H1 (cell line): ENCODE data around the gene OSBPL3. TPM values are rescaled to one million over a fixed set of nuclear protein-coding genes. Genes with fewer than 3 reads are reported as not detected.

Source experiments
- CTCF ChIA-PET: fragments of 300-600 bp; sonication (Branson Sonifier 250); formaldehyde crosslinking; loops from one replicate; lab custom pipeline; 2021; ENCODE audit not compliant: partially characterized antibody; lab: Charles Lee
- POLR2A ChIA-PET: fragments of 300-600 bp; sonication (Branson Sonifier 250); formaldehyde crosslinking; loops from one replicate; lab custom pipeline; 2021; ENCODE audit warnings: inconsistent platforms; ENCODE audit not compliant: partially characterized antibody; lab: Charles Lee
- DNase-seq, 2 experiments: peaks; one replicate each; pipeline versions ENCODE4 v3.0.0 to v3.0.0-alpha.2; 2010 to 2022; ENCODE audit warnings: low spot score in 2 of 2, low read depth in 1 of 2, mixed read lengths in 1 of 2
- FAIRE-seq: peaks from 2 replicates; lab custom pipeline; 2011; peaks lifted over from hg19 to GRCh38; lab: Jason Lieb, UNC
- H2AFZ ChIP-seq: 2 replicates; pipeline ENCODE4 v1.8.1; 2012; ENCODE audit warnings: low read length, inconsistent platforms
- H2AK5ac ChIP-seq: 2 replicates; pipeline ENCODE4 v1.6.1; 2013; ENCODE audit warnings: low read depth, low read length
- H2BK120ac ChIP-seq: replicated peaks from 2 replicates; pipeline ENCODE3; 2013; ENCODE audit warnings: low read depth, low read length, inconsistent platforms
- H2BK12ac ChIP-seq: 2 replicates; pipeline ENCODE4 v1.6.1; 2013; ENCODE audit warnings: low read depth, low read length
- H2BK15ac ChIP-seq: 2 replicates; pipeline ENCODE4 v1.6.1; 2013; ENCODE audit warnings: low read length
- H2BK20ac ChIP-seq: 2 replicates; pipeline ENCODE4 v1.6.1; 2013; ENCODE audit warnings: low read length
- H2BK5ac ChIP-seq: 2 replicates; pipeline ENCODE4 v1.6.1; 2013; ENCODE audit warnings: low read depth, low read length
- H3K14ac ChIP-seq: 2 replicates; pipeline ENCODE4 v1.6.1; 2013; ENCODE audit warnings: inconsistent platforms; ENCODE audit not compliant: insufficient read length
- H3K18ac ChIP-seq: 2 replicates; pipeline ENCODE4 v1.6.1; 2013; ENCODE audit warnings: low read length; ENCODE audit errors: extremely low read depth
- H3K23ac ChIP-seq: 2 replicates; pipeline ENCODE4 v1.6.1; 2013; ENCODE audit warnings: inconsistent platforms; ENCODE audit not compliant: insufficient read length
- H3K23me2 ChIP-seq: 2 replicates; pipeline ENCODE4 v1.6.1; 2013; ENCODE audit warnings: low read depth, low read length
- H3K27ac ChIP-seq: 2 replicates; pipeline ENCODE4 v1.6.1; 2011; ENCODE audit warnings: low read depth, low read length, inconsistent platforms
- H3K27me3 ChIP-seq, 4 experiments: replicated peaks in 1 of 4; 1 replicate in 1 of 4; 2 replicates in 3 of 4; pipeline versions ENCODE4 v1.6.1 to v1.8.1; 2011 to 2013; ENCODE audit warnings: low read length in 3 of 4, mild to moderate bottlenecking in 3 of 4, inconsistent platforms in 2 of 4, mixed read lengths in 2 of 4, moderate library complexity in 1 of 4; ENCODE audit not compliant: control insufficient read depth in 3 of 4, insufficient read depth in 3 of 4; ENCODE audit errors: extremely low read depth in 1 of 4
- H3K36me3 ChIP-seq, 4 experiments: 2 replicates each; pipeline versions ENCODE4 v1.6.1 to v1.8.1; 2011 to 2013; ENCODE audit warnings: mild to moderate bottlenecking in 4 of 4, low read length in 3 of 4, moderate library complexity in 2 of 4, control low read depth in 1 of 4, inconsistent platforms in 1 of 4; ENCODE audit not compliant: insufficient read depth in 4 of 4, control insufficient read depth in 2 of 4
- H3K4ac ChIP-seq: replicated peaks from 2 replicates; pipeline ENCODE3; 2013; ENCODE audit warnings: low read length, low read depth, mixed read lengths, inconsistent platforms; ENCODE audit not compliant: insufficient read length
- H3K4me1 ChIP-seq, 4 experiments: replicated peaks in 1 of 4; 1 replicate in 1 of 4; 2 replicates in 3 of 4; pipeline versions ENCODE4 v1.6.1 to v1.8.1; 2011 to 2013; ENCODE audit warnings: low read length in 3 of 4, inconsistent platforms in 2 of 4, mixed read lengths in 1 of 4; ENCODE audit not compliant: insufficient read depth in 4 of 4, control insufficient read depth in 3 of 4
- H3K4me2 ChIP-seq, 2 experiments: 2 replicates each; pipeline versions ENCODE4 v1.6.1 to v1.8.1; 2011 to 2013; ENCODE audit warnings: low read depth in 2 of 2, low read length in 2 of 2, control low read depth in 1 of 2, inconsistent platforms in 1 of 2, mild to moderate bottlenecking in 1 of 2; ENCODE audit not compliant: insufficient read depth in 1 of 2
- H3K4me3 ChIP-seq, 4 experiments: fragments of 200-600, 300-600 bp in 1 of 4; sonication (generic), shearing (Covaris generic), sonication (Bioruptor Twin) in 1 of 4; 2 replicates each; pipeline versions ENCODE4 v1.5.1 to v1.8.1; 2011 to 2016; ENCODE audit warnings: low read length in 4 of 4, low read depth in 3 of 4, control low read depth in 2 of 4, inconsistent platforms in 2 of 4, mild to moderate bottlenecking in 2 of 4, mixed read lengths in 1 of 4, moderate library complexity in 1 of 4; ENCODE audit not compliant: insufficient read depth in 2 of 4; ENCODE audit errors: extremely low read depth in 1 of 4
- H3K56ac ChIP-seq: replicated peaks from 2 replicates; pipeline ENCODE3; 2013; ENCODE audit warnings: low read depth, mild to moderate bottlenecking, mixed read lengths, low read length, inconsistent platforms; ENCODE audit not compliant: insufficient read length
- H3K79me1 ChIP-seq: 2 replicates; pipeline ENCODE4 v1.6.1; 2013; ENCODE audit warnings: low read depth, low read length, control low read depth
- H3K79me2 ChIP-seq, 2 experiments: 2 replicates each; pipeline versions ENCODE4 v1.6.1 to v1.8.1; 2012 to 2013; ENCODE audit warnings: low read length in 2 of 2, mild to moderate bottlenecking in 2 of 2, inconsistent platforms in 1 of 2; ENCODE audit not compliant: insufficient read depth in 2 of 2, control insufficient read depth in 1 of 2
- H3K9ac ChIP-seq, 4 experiments: replicated peaks in 1 of 4; 1 replicate in 1 of 4; 2 replicates in 3 of 4; pipeline versions ENCODE4 v1.6.1 to v1.8.1; 2011 to 2013; ENCODE audit warnings: low read depth in 3 of 4, low read length in 3 of 4, control low read depth in 2 of 4, mild to moderate bottlenecking in 2 of 4, moderate library complexity in 2 of 4, inconsistent platforms in 1 of 4; ENCODE audit errors: extremely low read depth in 1 of 4
- H3K9me3 ChIP-seq, 2 experiments: 2 replicates each; pipeline versions ENCODE4 v1.6.1 to v1.8.1; 2012 to 2013; ENCODE audit warnings: mild to moderate bottlenecking in 2 of 2, moderate library complexity in 2 of 2, control low read depth in 1 of 2, inconsistent platforms in 1 of 2, low read depth in 1 of 2, low read length in 1 of 2, mixed read lengths in 1 of 2; ENCODE audit not compliant: insufficient read depth in 2 of 2
- H4K20me1 ChIP-seq, 2 experiments: replicated peaks in 1 of 2; 2 replicates each; pipeline versions ENCODE3 to v1.8.1; 2011 to 2013; ENCODE audit warnings: inconsistent platforms in 2 of 2, low read length in 2 of 2, mild to moderate bottlenecking in 1 of 2; ENCODE audit not compliant: insufficient read depth in 2 of 2, control insufficient read depth in 1 of 2
- H4K5ac ChIP-seq: 2 replicates; pipeline ENCODE4 v1.6.1; 2013; ENCODE audit warnings: low read length, low read depth, mixed read lengths, inconsistent platforms; ENCODE audit not compliant: insufficient read length
- H4K8ac ChIP-seq: 2 replicates; pipeline ENCODE4 v1.8.0; 2013; ENCODE audit warnings: mild to moderate bottlenecking, moderate library complexity, low read length, inconsistent platforms; ENCODE audit not compliant: insufficient read depth; ENCODE audit errors: extremely low read depth
- H4K91ac ChIP-seq: replicated peaks from 2 replicates; pipeline ENCODE3; 2013; ENCODE audit warnings: low read length, mixed read lengths, inconsistent platforms; ENCODE audit not compliant: insufficient read length
- TAF1 ChIP-seq: IDR thresholded peaks from 2 replicates; pipeline ENCODE4 v1.6.1; 2011; ENCODE audit warnings: mild to moderate bottlenecking, low read depth, low read length
- TEAD4 ChIP-seq: IDR thresholded peaks from 2 replicates; pipeline ENCODE4 v1.6.1; 2012; ENCODE audit warnings: low read depth, low read length, inconsistent platforms, mixed read lengths
- WGBS, 2 experiments: shearing (Covaris generic) in 1 of 2; methylation state at CpG; one replicate each; pipeline versions ENCODE4 v1.1.6 to v1.1.7; 2013 to 2015; ENCODE audit warnings: low lambda C conversion rate in 2 of 2, mixed read lengths in 2 of 2, inconsistent platforms in 1 of 2, low coverage in 1 of 2, missing lambda C conversion rate in 1 of 2; ENCODE audit not compliant: insufficient replicate concordance in 2 of 2, insufficient coverage in 1 of 2, insufficient read length in 1 of 2; ENCODE audit errors: extremely low coverage in 1 of 2, missing lambda C conversion rate in 1 of 2; 5-methylcytosine and 5-hydroxymethylcytosine counted together
- polyA plus RNA-seq, 7 experiments: library from polyadenylated mRNA; depleted of rRNA in 3 of 7; stranded (reverse) in 5 of 7; unstranded in 2 of 7; fragments of >200 nt in 5 of 7; fragments of 200-250 nt in 2 of 7; gene quantifications; 1 replicate in 5 of 7; 2 replicates in 1 of 7; 4 replicates in 1 of 7; pipeline versions ENCODE4 v1.2.1 to v1.2.3, GENCODE V29; 2011 to 2013; ENCODE audit warnings: missing spikeins in 2 of 7, mixed read lengths in 2 of 7
- total RNA-seq: library from RNA; stranded (reverse); fragmentation: NEBNext Ultra II Directional; extraction: Animal tissue kit (Norgen Biotek cat#: 25700); gene quantifications from 2 replicates; pipeline ENCODE4 v1.2.1, GENCODE V29; 2021

The OSBPL3 gene
- total and polyA plus RNA-seq, 2 of the 8 experiments (the other 6 are each of a cell fraction or from before 2014, with no cell fraction given) = 2.8 to 13.9 TPM

GRCh38 chr7:24942226-24942625, 37.8 kb downstream of the OSBPL3 start:
- Histone ChIP-seq H4K8ac (no peak overlapping the region), H3K56ac (no peak overlapping the region), H3K9me3 (no peaks in the 10 kb centered on the region), H2BK12ac (no peak overlapping the region), H2BK5ac (no peak overlapping the region), H2AK5ac (no peak overlapping the region), H3K23me2 (no peaks in the 10 kb centered on the region; the same call in 1 of the 2 replicates), H3K27me3 (no peaks in the 10 kb centered on the region), H3K79me2 (no peaks in the 10 kb centered on the region), H3K4ac (no peak overlapping the region), H4K20me1 (no peaks in the 10 kb centered on the region), H3K23ac (no peak overlapping the region), H3K27ac (no peak overlapping the region), H2AFZ (no peak overlapping the region), H2BK15ac (no peak overlapping the region), H4K91ac (no peak overlapping the region), H3K4me2 (peak overlapping the region in 1 of 2 experiments; percentile 24; a peak in 1 of 4 replicates), H3K18ac (no peak overlapping the region), H2BK120ac (no peak overlapping the region), H3K14ac (no peak overlapping the region), H3K9ac (no peak overlapping the region), H3K79me1 (peaks cover 2% of the 10 kb centered on the region; the same call in 1 of the 2 replicates), H3K36me3 (no peaks in the 10 kb centered on the region), H2BK20ac (no peak overlapping the region), H3K4me1 (peaks cover 0 to 3% (median 0%) of the 10 kb centered on the region in 4 experiments; a peak in 1 of 7 replicates), H3K4me3 (no peak overlapping the region), H4K5ac (no peak overlapping the region)
- ChIA-PET POLR2A (interaction anchor here (0.6 kb wide), 1 partner anchor 9 kb away, joined by 3 read pairs; no protein-coding TSS in a partner anchor), CTCF (interaction anchor here (0.6 to 1.6 kb wide), 2 partner anchors 152 to 1221 kb away, joined by 3 to 5 read pairs; no protein-coding TSS in a partner anchor)
- FAIRE-seq (no peak), DNase-seq (no peak)
- 76% methylated on average over 5 of the region's 5 CpGs; no CpG with 5 or more reads in 1 of the 2 experiments for WGBS, 2 experiments
- TF ChIP-seq TAF1 (no peak), TEAD4 (peak; percentile 20; the same call in 1 of the 2 replicates)
